Middle frontal gyrus (tissue), 1 donor: ENCODE results near the gene OR6B2.
"Not testable (repeated sequence)": the region's sequence is repeated elsewhere in the genome, so short reads cannot be mapped to it uniquely, and the experiment has no call there.

ENCODE experiments used
- DNase-seq: peaks from one replicate; pipeline ENCODE4 v3.0.0-alpha.2; 2015; ENCODE audit warnings: low spot score; ENCODE audit errors: extremely low spot score

The OR6B2 gene

GRCh38 chr2:240030379-240031094 is at the start of gene OR6B2:
Gene OR6B2 (minus strand): TSS chr2:240030429. CDS start chr2:240030429, 0 bp downstream.
- DNase-seq: no peak

GRCh38 chr2:240078631-240079030 is 48.4 kb upstream of the OR6B2 start:
- DNase-seq: no peak

- no peak for DNase-seq
These were observed 47.2 kb upstream of the OR6B2 start for GRCh38 chr2:240077442-240077841.

GRCh38 chr2:240074545-240074944 is 44.3 kb upstream of the OR6B2 start:
- DNase-seq: no peak

- no peak for DNase-seq
These were observed 40.7 kb upstream of the OR6B2 start for GRCh38 chr2:240070907-240071306.

GRCh38 chr2:240069829-240070228 is 39.6 kb upstream of the OR6B2 start:
- DNase-seq: no peak

- no peak for DNase-seq
These were observed 38.0 kb upstream of the OR6B2 start for GRCh38 chr2:240068193-240068592.

- DNase-seq: no peak
These were observed 36.3 kb upstream of the OR6B2 start for GRCh38 chr2:240066489-240066888.

- DNase-seq: no peak
These were observed 34.7 kb upstream of the OR6B2 start for GRCh38 chr2:240064898-240065297.

GRCh38 chr2:240060977-240061591 is 30.9 kb upstream of the OR6B2 start:
- no peak for DNase-seq

GRCh38 chr2:240056678-240057077 is 26.4 kb upstream of the OR6B2 start:
- DNase-seq: no peak

GRCh38 chr2:240055177-240055917 is 25.1 kb upstream of the OR6B2 start:
- no peak for DNase-seq

- DNase-seq: no peak
These were observed 23.2 kb upstream of the OR6B2 start, which contains the start of gene OR6B3 for GRCh38 chr2:240053173-240054155. Gene OR6B3 (minus strand): TSS chr2:240053521.

- no peak for DNase-seq
These were observed 22.3 kb upstream of the OR6B2 start for GRCh38 chr2:240052524-240052923.

- peak; percentile 33 for DNase-seq
These were observed 21.5 kb upstream of the OR6B2 start for GRCh38 chr2:240051697-240052096.

- DNase-seq: no peak
These were observed 20.0 kb upstream of the OR6B2 start for GRCh38 chr2:240050278-240050677.

GRCh38 chr2:240048237-240048636 is 18.0 kb upstream of the OR6B2 start:
- DNase-seq: no peak

GRCh38 chr2:240045098-240045497 is 14.9 kb upstream of the OR6B2 start:
- DNase-seq: no peak

- not testable (repeated sequence) for DNase-seq
These were observed 13.9 kb upstream of the OR6B2 start for GRCh38 chr2:240044096-240044495.

- DNase-seq: no peak
These were observed 13.2 kb upstream of the OR6B2 start for GRCh38 chr2:240043279-240043989.
